GM12878 (cell line): ENCODE results near the gene ARHGAP1. TPM values are rescaled to one million over a fixed set of nuclear protein-coding genes. Genes with fewer than 3 reads are reported as not detected.

ENCODE experiments used
- FOS ChIP-seq: IDR thresholded peaks from 3 replicates; pipeline ENCODE4 v1.6.1; 2011; ENCODE audit warnings: borderline replicate concordance; ENCODE audit not compliant: insufficient read length; ENCODE audit errors: extremely low read depth
- GATAD2B ChIP-seq: fragments of 450-650 bp; conservative IDR thresholded peaks from 2 replicates; pipeline ENCODE4 v1.6.1; 2017; ENCODE audit warnings: low read depth, mild to moderate bottlenecking, moderate library complexity
- IRF4 ChIP-seq: IDR thresholded peaks from 2 replicates; pipeline ENCODE4 v1.6.1; 2011; ENCODE audit warnings: low read depth, low read length
- JUND ChIP-seq: IDR thresholded peaks from 2 replicates; pipeline ENCODE4 v1.6.1; 2012; ENCODE audit warnings: low read depth, mild to moderate bottlenecking, low read length, improper control_type of control experiment, moderate library complexity
- NRF1 ChIP-seq: conservative IDR thresholded peaks from 2 replicates; pipeline ENCODE4 v1.6.1; 2011; ENCODE audit warnings: mild to moderate bottlenecking, low read depth, low read length, improper control_type of control experiment
- RBBP5 ChIP-seq: fragments of 200-600 bp; sonication (generic); conservative IDR thresholded peaks from 2 replicates; pipeline ENCODE4 v1.6.1; 2016
- RFX5 ChIP-seq: IDR thresholded peaks from 2 replicates; pipeline ENCODE4 v1.6.1; 2011; ENCODE audit warnings: low read depth, low read length, improper control_type of control experiment
- TARDBP ChIP-seq: IDR thresholded peaks from 2 replicates; pipeline ENCODE4 v1.6.1; 2016; ENCODE audit warnings: borderline replicate concordance
- ZSCAN29 ChIP-seq: fragments of 450-650 bp; IDR thresholded peaks from 2 replicates; pipeline ENCODE4 v1.6.1; 2017; ENCODE audit warnings: mild to moderate bottlenecking, moderate library complexity
- polyA plus RNA-seq, 11 experiments: library from polyadenylated mRNA; depleted of rRNA in 4 of 11; unstranded in 6 of 11; stranded (reverse) in 5 of 11; fragments of >200 nt; fragmentation: Nextera tagmentation in 4 of 11; fragmentation: Illumina TruSeq in 1 of 11; extraction: Ambion mirVana in 4 of 11; extraction: Trizol in 1 of 11; gene quantifications; 1 replicate in 1 of 11; 2 replicates in 10 of 11; pipeline versions ENCODE4 v1.2.1 to v1.2.3, GENCODE V29; 2011 to 2016; ENCODE audit warnings: inconsistent platforms in 2 of 11, missing spikeins in 2 of 11, low read depth in 1 of 11
- total RNA-seq, 4 experiments: library from RNA; depleted of rRNA in 3 of 4; stranded (reverse); fragments of >200 nt in 3 of 4; fragmentation: Illumina TruSeq in 1 of 4; extraction: Trizol in 1 of 4; gene quantifications; 2 replicates each; pipeline versions ENCODE4 v1.2.1 to v1.2.3, GENCODE V29; 2013 to 2021
- TF ChIP-seq, protein P1 (sequence below): fragments of 450-650 bp; IDR thresholded peaks from 2 replicates; pipeline ENCODE4 v1.6.1; 2016; ENCODE audit warnings: mild to moderate bottlenecking
- TF ChIP-seq, protein P2 (sequence below): IDR thresholded peaks from 2 replicates; pipeline ENCODE4 v1.6.1; 2011; ENCODE audit warnings: low read depth, low read length, improper control_type of control experiment, borderline replicate concordance
- TF ChIP-seq, protein P3 (sequence below): fragments of 450-650 bp; formaldehyde crosslinking; IDR thresholded peaks from 2 replicates; pipeline ENCODE4 v1.5.0; 2022; ENCODE audit warnings: mild to moderate bottlenecking, missing genetic modification characterization
- TF ChIP-seq, protein P4 (sequence below): fragments of 450-650 bp; IDR thresholded peaks from 2 replicates; pipeline ENCODE4 v1.6.1; 2017; ENCODE audit warnings: borderline replicate concordance
- TF ChIP-seq, protein P5 (sequence below): IDR thresholded peaks from 2 replicates; pipeline ENCODE4 v1.6.1; 2012; ENCODE audit warnings: low read depth, low read length, improper control_type of control experiment
- TF ChIP-seq, protein P6 (sequence below): fragments of 450-650 bp; IDR thresholded peaks from 2 replicates; pipeline ENCODE4 v1.6.1; 2017; ENCODE audit warnings: mild to moderate bottlenecking, moderate library complexity

The ARHGAP1 gene
- total and polyA plus RNA-seq, 10 of the 15 experiments (the other 5 are each of a cell fraction or from before 2014, with no cell fraction given), result 4.3 to 45.5 (median 23.2) TPM

DNA sequence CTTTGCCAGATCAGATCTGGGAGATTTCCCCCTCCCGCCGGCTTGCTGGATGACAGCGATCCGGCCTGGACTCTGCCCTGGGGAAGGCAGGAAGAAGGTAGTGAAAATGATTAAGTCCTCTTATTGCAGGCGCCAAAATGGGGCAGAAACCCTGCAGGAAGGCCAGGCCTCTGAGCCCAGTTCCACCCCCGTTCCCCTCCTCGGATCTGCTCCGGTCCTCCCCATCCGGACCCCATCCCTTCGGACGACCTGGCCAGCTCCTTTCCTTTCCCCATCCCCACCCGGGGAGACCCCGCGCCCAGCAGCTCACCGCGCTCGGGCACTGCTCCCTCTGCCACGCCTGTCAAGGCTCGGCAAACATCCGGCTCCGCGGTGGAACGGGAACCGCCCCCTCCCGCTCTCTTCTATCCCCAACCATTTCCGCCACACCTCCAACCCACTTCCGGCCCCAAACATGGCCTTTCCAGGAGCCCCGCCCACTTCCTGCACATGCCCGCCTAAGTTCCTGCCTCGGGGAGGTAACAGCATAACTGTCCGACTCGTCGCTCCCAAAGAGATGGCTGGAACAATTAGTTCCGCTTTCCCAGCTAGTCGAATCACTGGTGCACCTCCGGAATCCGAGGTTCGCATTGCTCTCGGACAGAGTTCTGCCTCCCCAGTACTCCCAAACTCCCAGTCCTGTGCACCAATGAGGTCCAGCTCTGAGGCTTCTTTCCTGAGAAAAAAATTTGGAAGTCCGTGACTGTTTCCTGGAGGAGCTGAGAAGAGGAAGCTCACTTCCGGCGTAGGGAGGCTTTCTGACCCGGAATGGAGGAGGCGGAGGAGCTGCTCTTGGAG is at the start of gene ARHGAP1, which contains the start of gene ZNF408 (continued):
- TF ChIP-seq, protein P1, sequence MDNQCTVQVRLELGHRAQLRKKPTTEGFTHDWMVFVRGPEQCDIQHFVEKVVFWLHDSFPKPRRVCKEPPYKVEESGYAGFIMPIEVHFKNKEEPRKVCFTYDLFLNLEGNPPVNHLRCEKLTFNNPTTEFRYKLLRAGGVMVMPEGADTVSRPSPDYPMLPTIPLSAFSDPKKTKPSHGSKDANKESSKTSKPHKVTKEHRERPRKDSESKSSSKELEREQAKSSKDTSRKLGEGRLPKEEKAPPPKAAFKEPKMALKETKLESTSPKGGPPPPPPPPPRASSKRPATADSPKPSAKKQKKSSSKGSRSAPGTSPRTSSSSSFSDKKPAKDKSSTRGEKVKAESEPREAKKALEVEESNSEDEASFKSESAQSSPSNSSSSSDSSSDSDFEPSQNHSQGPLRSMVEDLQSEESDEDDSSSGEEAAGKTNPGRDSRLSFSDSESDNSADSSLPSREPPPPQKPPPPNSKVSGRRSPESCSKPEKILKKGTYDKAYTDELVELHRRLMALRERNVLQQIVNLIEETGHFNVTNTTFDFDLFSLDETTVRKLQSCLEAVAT, result peak; percentile 88
- no peak for TF ChIP-seq TARDBP
- TF ChIP-seq, protein P2, sequence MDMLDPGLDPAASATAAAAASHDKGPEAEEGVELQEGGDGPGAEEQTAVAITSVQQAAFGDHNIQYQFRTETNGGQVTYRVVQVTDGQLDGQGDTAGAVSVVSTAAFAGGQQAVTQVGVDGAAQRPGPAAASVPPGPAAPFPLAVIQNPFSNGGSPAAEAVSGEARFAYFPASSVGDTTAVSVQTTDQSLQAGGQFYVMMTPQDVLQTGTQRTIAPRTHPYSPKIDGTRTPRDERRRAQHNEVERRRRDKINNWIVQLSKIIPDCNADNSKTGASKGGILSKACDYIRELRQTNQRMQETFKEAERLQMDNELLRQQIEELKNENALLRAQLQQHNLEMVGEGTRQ, result no peak; the same call in 1 of the 2 replicates
- TF ChIP-seq NRF1, result no peak
- TF ChIP-seq RFX5, result no peak
- TF ChIP-seq ZSCAN29, result peak; percentile 84; the same call in 1 of the 2 replicates
- TF ChIP-seq, protein P3, sequence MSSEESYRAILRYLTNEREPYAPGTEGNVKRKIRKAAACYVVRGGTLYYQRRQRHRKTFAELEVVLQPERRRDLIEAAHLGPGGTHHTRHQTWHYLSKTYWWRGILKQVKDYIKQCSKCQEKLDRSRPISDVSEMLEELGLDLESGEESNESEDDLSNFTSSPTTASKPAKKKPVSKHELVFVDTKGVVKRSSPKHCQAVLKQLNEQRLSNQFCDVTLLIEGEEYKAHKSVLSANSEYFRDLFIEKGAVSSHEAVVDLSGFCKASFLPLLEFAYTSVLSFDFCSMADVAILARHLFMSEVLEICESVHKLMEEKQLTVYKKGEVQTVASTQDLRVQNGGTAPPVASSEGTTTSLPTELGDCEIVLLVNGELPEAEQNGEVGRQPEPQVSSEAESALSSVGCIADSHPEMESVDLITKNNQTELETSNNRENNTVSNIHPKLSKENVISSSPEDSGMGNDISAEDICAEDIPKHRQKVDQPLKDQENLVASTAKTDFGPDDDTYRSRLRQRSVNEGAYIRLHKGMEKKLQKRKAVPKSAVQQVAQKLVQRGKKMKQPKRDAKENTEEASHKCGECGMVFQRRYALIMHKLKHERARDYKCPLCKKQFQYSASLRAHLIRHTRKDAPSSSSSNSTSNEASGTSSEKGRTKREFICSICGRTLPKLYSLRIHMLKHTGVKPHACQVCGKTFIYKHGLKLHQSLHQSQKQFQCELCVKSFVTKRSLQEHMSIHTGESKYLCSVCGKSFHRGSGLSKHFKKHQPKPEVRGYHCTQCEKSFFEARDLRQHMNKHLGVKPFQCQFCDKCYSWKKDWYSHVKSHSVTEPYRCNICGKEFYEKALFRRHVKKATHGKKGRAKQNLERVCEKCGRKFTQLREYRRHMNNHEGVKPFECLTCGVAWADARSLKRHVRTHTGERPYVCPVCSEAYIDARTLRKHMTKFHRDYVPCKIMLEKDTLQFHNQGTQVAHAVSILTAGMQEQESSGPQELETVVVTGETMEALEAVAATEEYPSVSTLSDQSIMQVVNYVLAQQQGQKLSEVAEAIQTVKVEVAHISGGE, result peak; percentile 97
- TF ChIP-seq, protein P4, sequence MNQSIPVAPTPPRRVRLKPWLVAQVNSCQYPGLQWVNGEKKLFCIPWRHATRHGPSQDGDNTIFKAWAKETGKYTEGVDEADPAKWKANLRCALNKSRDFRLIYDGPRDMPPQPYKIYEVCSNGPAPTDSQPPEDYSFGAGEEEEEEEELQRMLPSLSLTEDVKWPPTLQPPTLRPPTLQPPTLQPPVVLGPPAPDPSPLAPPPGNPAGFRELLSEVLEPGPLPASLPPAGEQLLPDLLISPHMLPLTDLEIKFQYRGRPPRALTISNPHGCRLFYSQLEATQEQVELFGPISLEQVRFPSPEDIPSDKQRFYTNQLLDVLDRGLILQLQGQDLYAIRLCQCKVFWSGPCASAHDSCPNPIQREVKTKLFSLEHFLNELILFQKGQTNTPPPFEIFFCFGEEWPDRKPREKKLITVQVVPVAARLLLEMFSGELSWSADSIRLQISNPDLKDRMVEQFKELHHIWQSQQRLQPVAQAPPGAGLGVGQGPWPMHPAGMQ, result peak; percentile 39; the same call in 1 of the 2 replicates
- peak; percentile 80; the same call in 1 of the 2 replicates for TF ChIP-seq RBBP5
- TF ChIP-seq, protein P5, sequence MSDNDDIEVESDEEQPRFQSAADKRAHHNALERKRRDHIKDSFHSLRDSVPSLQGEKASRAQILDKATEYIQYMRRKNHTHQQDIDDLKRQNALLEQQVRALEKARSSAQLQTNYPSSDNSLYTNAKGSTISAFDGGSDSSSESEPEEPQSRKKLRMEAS, result peak; percentile 90
- TF ChIP-seq, protein P6, sequence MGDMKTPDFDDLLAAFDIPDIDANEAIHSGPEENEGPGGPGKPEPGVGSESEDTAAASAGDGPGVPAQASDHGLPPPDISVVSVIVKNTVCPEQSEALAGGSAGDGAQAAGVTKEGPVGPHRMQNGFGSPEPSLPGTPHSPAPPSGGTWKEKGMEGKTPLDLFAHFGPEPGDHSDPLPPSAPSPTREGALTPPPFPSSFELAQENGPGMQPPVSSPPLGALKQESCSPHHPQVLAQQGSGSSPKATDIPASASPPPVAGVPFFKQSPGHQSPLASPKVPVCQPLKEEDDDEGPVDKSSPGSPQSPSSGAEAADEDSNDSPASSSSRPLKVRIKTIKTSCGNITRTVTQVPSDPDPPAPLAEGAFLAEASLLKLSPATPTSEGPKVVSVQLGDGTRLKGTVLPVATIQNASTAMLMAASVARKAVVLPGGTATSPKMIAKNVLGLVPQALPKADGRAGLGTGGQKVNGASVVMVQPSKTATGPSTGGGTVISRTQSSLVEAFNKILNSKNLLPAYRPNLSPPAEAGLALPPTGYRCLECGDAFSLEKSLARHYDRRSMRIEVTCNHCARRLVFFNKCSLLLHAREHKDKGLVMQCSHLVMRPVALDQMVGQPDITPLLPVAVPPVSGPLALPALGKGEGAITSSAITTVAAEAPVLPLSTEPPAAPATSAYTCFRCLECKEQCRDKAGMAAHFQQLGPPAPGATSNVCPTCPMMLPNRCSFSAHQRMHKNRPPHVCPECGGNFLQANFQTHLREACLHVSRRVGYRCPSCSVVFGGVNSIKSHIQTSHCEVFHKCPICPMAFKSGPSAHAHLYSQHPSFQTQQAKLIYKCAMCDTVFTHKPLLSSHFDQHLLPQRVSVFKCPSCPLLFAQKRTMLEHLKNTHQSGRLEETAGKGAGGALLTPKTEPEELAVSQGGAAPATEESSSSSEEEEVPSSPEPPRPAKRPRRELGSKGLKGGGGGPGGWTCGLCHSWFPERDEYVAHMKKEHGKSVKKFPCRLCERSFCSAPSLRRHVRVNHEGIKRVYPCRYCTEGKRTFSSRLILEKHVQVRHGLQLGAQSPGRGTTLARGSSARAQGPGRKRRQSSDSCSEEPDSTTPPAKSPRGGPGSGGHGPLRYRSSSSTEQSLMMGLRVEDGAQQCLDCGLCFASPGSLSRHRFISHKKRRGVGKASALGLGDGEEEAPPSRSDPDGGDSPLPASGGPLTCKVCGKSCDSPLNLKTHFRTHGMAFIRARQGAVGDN, result no peak
- TF ChIP-seq GATAD2B, result peak; percentile 78
- TF ChIP-seq JUND, result no peak
- TF ChIP-seq FOS, result no peak
- peak; percentile 78 for TF ChIP-seq IRF4
